Neural cell (in vitro differentiated cells): ENCODE results near the gene PBX4.

Experiments
- CTCF ChIP-seq: fragments of 450-650 bp; IDR thresholded peaks from 2 replicates; pipeline ENCODE4 v1.5.1; 2014; ENCODE audit warnings: antibody characterized with exemption, mild to moderate bottlenecking, moderate library complexity; ENCODE audit not compliant: poor library complexity, severe bottlenecking
- EP300 ChIP-seq: fragments of 450-650 bp; conservative IDR thresholded peaks from 2 replicates; pipeline ENCODE4 v1.6.1; 2014; ENCODE audit warnings: antibody characterized with exemption, mild to moderate bottlenecking, moderate library complexity; ENCODE audit not compliant: poor library complexity, severe bottlenecking
- EZH2 ChIP-seq: fragments of 200-600, 300-800 bp; shearing (Covaris generic), sonication (generic); IDR thresholded peaks from 2 replicates; pipeline ENCODE4 v1.6.1; 2014; ENCODE audit warnings: antibody characterized with exemption, low read length, borderline replicate concordance, mild to moderate bottlenecking; ENCODE audit not compliant: insufficient read depth, poor library complexity, severe bottlenecking
- MXI1 ChIP-seq: fragments of 450-650 bp; conservative IDR thresholded peaks from 2 replicates; pipeline ENCODE4 v1.6.1; 2014; ENCODE audit warnings: antibody characterized with exemption, mild to moderate bottlenecking; ENCODE audit not compliant: poor library complexity, severe bottlenecking
- POLR2AphosphoS5 ChIP-seq: IDR thresholded peaks from 2 replicates; pipeline ENCODE4 v1.6.1; 2012
- RAD21 ChIP-seq: fragments of 450-650 bp; conservative IDR thresholded peaks from 2 replicates; pipeline ENCODE4 v1.6.1; 2014; ENCODE audit warnings: antibody characterized with exemption, mild to moderate bottlenecking, moderate library complexity
- REST ChIP-seq: IDR thresholded peaks from 2 replicates; pipeline ENCODE4 v1.6.1; 2012; ENCODE audit warnings: borderline replicate concordance

GRCh38 chr19:19644054-19644388 lies 25.5 kb upstream of the PBX4 start:
- TF ChIP-seq CTCF = no peak
- TF ChIP-seq REST = no peak
- TF ChIP-seq RAD21 = no peak
- no peak for TF ChIP-seq MXI1
- TF ChIP-seq EZH2 = no peak
- TF ChIP-seq POLR2AphosphoS5 = no peak
- no peak for TF ChIP-seq EP300
